Activated effector memory CD4-positive, alpha-beta T cell treated with anti-CD3 and anti-CD28 coated beads, Interleukin-2, amount 50 U/mL, for 16 hours (primary cell): ENCODE results near the gene SELE.

Experiments
- DNase-seq: peaks from one replicate; pipeline ENCODE4 v3.0.0-alpha.2; 2020

The SELE gene

GRCh38 chr1:169680377-169681019 lies 53.4 kb downstream of the SELE start:
- DNase-seq = peak; percentile 77

GRCh38 chr1:169679692-169680091 lies 54.2 kb downstream of the SELE start:
- no peak for DNase-seq

GRCh38 chr1:169676001-169676400 lies 57.9 kb downstream of the SELE start:
- DNase-seq = no peak
